Type B pancreatic cell (in vitro differentiated cells): ENCODE measurements around the gene SUMF2. TPM values are rescaled to one million over a fixed set of nuclear protein-coding genes. Genes with fewer than 3 reads are reported as not detected.
"Not testable (repeated sequence)": the region's sequence is repeated elsewhere in the genome, so short reads cannot be mapped to it uniquely, and the experiment has no call there.

Source experiments
- DNase-seq: peaks from one replicate; pipeline ENCODE4 v3.0.0; 2021; ENCODE audit warnings: mixed read lengths; ENCODE audit not compliant: unreplicated experiment; ENCODE audit errors: extremely low spot score
- H3K27ac Mint-ChIP-seq: 2 replicates; pipeline ENCODE4 v1.8.0; 2021; ENCODE audit warnings: mild to moderate bottlenecking, mixed read lengths
- H3K27me3 Mint-ChIP-seq: 2 replicates; pipeline ENCODE4 v1.8.0; 2021; ENCODE audit warnings: mixed read lengths
- H3K36me3 Mint-ChIP-seq: 2 replicates; pipeline ENCODE4 v1.8.0; 2021; ENCODE audit warnings: mixed read lengths
- H3K4me1 Mint-ChIP-seq: one replicate; pipeline ENCODE4 v1.8.0; 2021; ENCODE audit warnings: mixed read lengths; ENCODE audit not compliant: unreplicated experiment
- H3K4me3 Mint-ChIP-seq: 2 replicates; pipeline ENCODE4 v1.8.0; 2021; ENCODE audit warnings: mild to moderate bottlenecking, mixed read lengths
- H3K9me3 Mint-ChIP-seq: 2 replicates; pipeline ENCODE4 v1.8.0; 2021; ENCODE audit warnings: mixed read lengths
- CTCF ChIP-seq: fragments of 200-600 bp; sonication (generic); conservative IDR thresholded peaks from 2 replicates; pipeline ENCODE4 v1.5.0; 2021; ENCODE audit warnings: antibody characterized with exemption, mild to moderate bottlenecking
- total RNA-seq: library from RNA; stranded (reverse); gene quantifications from 2 replicates; pipeline ENCODE4 v1.2.1, GENCODE V29; 2021; ENCODE audit warnings: low replicate concordance

SUMF2 gene
- total RNA-seq, 1 donor from 2014 or later = 125 TPM

GRCh38 chr7:56110611-56111010, 46.5 kb downstream of the SUMF2 start:
- Mint-ChIP-seq H3K27ac (no peak overlapping the region), H3K4me3 (no peak overlapping the region), H3K9me3 (peaks cover 7% of the 10 kb centered on the region), H3K36me3 (peaks cover 4% of the 10 kb centered on the region), H3K4me1 (peaks cover 8% of the 10 kb centered on the region), H3K27me3 (no peaks in the 10 kb centered on the region)
- DNase-seq = no peak
- no peak for TF ChIP-seq CTCF

GRCh38 chr7:56112244-56112643, 48.2 kb downstream of the SUMF2 start:
- H3K4me3 Mint-ChIP-seq, H3K27me3 Mint-ChIP-seq, H3K27ac Mint-ChIP-seq, H3K4me1 Mint-ChIP-seq, DNase-seq, H3K36me3 Mint-ChIP-seq, H3K9me3 Mint-ChIP-seq: not testable (repeated sequence)

- no peak for DNase-seq
- Mint-ChIP-seq H3K9me3 (no peaks in the 10 kb centered on the region), H3K27ac (no peak within 1 kb of the TSS), H3K4me3 (no peak within 1 kb of the TSS), H3K27me3 (no peaks in the 10 kb centered on the region), H3K4me1 (no peaks in the 10 kb centered on the region), H3K36me3 (no peaks in the 10 kb centered on the region)
- TF ChIP-seq CTCF = no peak
These were observed 51.9 kb downstream of the SUMF2 start, which contains the start of gene NUPR2 for GRCh38 chr7:56115852-56116538. Gene NUPR2 (minus strand): TSS chr7:56116417. CDS start chr7:56116314, 103 bp downstream.

- H3K36me3 Mint-ChIP-seq = no peaks in the 10 kb centered on the region
These were observed 57.4 kb downstream of the SUMF2 start for GRCh38 chr7:56121440-56121839.

GRCh38 chr7:56124981-56125380, 60.9 kb downstream of the SUMF2 start:
- Mint-ChIP-seq H3K27ac (no peak overlapping the region), H3K36me3 (no peaks in the 10 kb centered on the region), H3K27me3 (no peaks in the 10 kb centered on the region), H3K4me1 (no peaks in the 10 kb centered on the region), H3K9me3 (no peaks in the 10 kb centered on the region), H3K4me3 (no peak overlapping the region)
- TF ChIP-seq CTCF = no peak
- DNase-seq = no peak

More at GRCh38 chr7:56121440-56121839, 57.4 kb downstream of the SUMF2 start:
- no peak overlapping the region for H3K27ac Mint-ChIP-seq
- no peak for DNase-seq
- no peaks in the 10 kb centered on the region for H3K4me1 Mint-ChIP-seq
- no peaks in the 10 kb centered on the region for H3K9me3 Mint-ChIP-seq
- TF ChIP-seq CTCF = no peak
- H3K4me3 Mint-ChIP-seq = no peak overlapping the region
- H3K27me3 Mint-ChIP-seq = no peaks in the 10 kb centered on the region

- TF ChIP-seq CTCF = no peak
- H3K27ac Mint-ChIP-seq = no peak overlapping the region
- no peaks in the 10 kb centered on the region for H3K36me3 Mint-ChIP-seq
- no peaks in the 10 kb centered on the region for H3K4me1 Mint-ChIP-seq
- DNase-seq = no peak
- no peaks in the 10 kb centered on the region for H3K27me3 Mint-ChIP-seq
- H3K4me3 Mint-ChIP-seq = no peak overlapping the region
- no peaks in the 10 kb centered on the region for H3K9me3 Mint-ChIP-seq
These were observed 61.7 kb downstream of the SUMF2 start for GRCh38 chr7:56125831-56126230.
